ENCODE measurements around the gene CSRP1. TPM values are rescaled to one million over a fixed set of nuclear protein-coding genes. Genes with fewer than 3 reads are reported as not detected.
"Not testable (repeated sequence)": the region's sequence is repeated elsewhere in the genome, so short reads cannot be mapped to it uniquely, and the experiment has no call there.

The CSRP1 gene
- 100 to 1,000 TPM in 1 of 12 donors, 10 to 100 TPM in 10, not detected in 1; 32.3 to 119 (median 37.6) TPM for polyA plus RNA-seq (ENCODE audit: insufficient read length in 12 of 12)
- long read RNA-seq, donor 1, full-length matches to known transcripts, result 128 of 151 reads
- long read RNA-seq, donor 1, partial matches to known transcripts, result 23 of 151 reads
- long read RNA-seq, donor 1, other reads (novel, unspliced or antisense), result 0 of 151 reads
- long read RNA-seq, donor 2, transcript CSRP1-201 (6 exons, 1,952 nt), result major isoform, 11 of 12 reads
- long read RNA-seq, donor 2, partial matches to known transcripts, result 0 of 12 reads
- long read RNA-seq, donor 2, other reads (novel, unspliced or antisense), result 0 of 12 reads
- long read RNA-seq, donor 3, full-length matches to known transcripts, result 8 of 8 reads
- long read RNA-seq, donor 3, partial matches to known transcripts, result 0 of 8 reads
- long read RNA-seq, donor 3, other reads (novel, unspliced or antisense), result 0 of 8 reads
- long read RNA-seq, donor 4, transcript CSRP1-201 (6 exons, 1,952 nt), result major isoform, 5 of 5 reads
- long read RNA-seq, donor 4, partial matches to known transcripts, result 0 of 5 reads
- long read RNA-seq, donor 4, other reads (novel, unspliced or antisense), result 0 of 5 reads
- long read RNA-seq, donor 5, full-length matches to known transcripts, result 14 of 14 reads
- long read RNA-seq, donor 5, partial matches to known transcripts, result 0 of 14 reads
- long read RNA-seq, donor 5, other reads (novel, unspliced or antisense), result 0 of 14 reads
- long read RNA-seq, donor 6, full-length matches to known transcripts, result 8 of 8 reads
- long read RNA-seq, donor 6, partial matches to known transcripts, result 0 of 8 reads
- long read RNA-seq, donor 6, other reads (novel, unspliced or antisense), result 0 of 8 reads
- long read RNA-seq, donor 7, transcript CSRP1-201 (6 exons, 1,952 nt), result major isoform, 5 of 7 reads
- long read RNA-seq, donor 7, partial matches to known transcripts, result 0 of 7 reads
- long read RNA-seq, donor 7, other reads (novel, unspliced or antisense), result 0 of 7 reads
- long read RNA-seq, donor 8, full-length matches to known transcripts, result 6 of 6 reads
- long read RNA-seq, donor 8, partial matches to known transcripts, result 0 of 6 reads
- long read RNA-seq, donor 8, other reads (novel, unspliced or antisense), result 0 of 6 reads
- long read RNA-seq, donor 9, transcript CSRP1-201 (6 exons, 1,952 nt), result major isoform, 8 of 8 reads
- long read RNA-seq, donor 9, partial matches to known transcripts, result 0 of 8 reads
- long read RNA-seq, donor 9, other reads (novel, unspliced or antisense), result 0 of 8 reads
- long read RNA-seq, donor 10, full-length matches to known transcripts, result 16 of 16 reads
- long read RNA-seq, donor 10, partial matches to known transcripts, result 0 of 16 reads
- long read RNA-seq, donor 10, other reads (novel, unspliced or antisense), result 0 of 16 reads
- long read RNA-seq, donor 11, full-length matches to known transcripts, result 20 of 20 reads
- long read RNA-seq, donor 11, partial matches to known transcripts, result 0 of 20 reads
- long read RNA-seq, donor 11, other reads (novel, unspliced or antisense), result 0 of 20 reads

DNA sequence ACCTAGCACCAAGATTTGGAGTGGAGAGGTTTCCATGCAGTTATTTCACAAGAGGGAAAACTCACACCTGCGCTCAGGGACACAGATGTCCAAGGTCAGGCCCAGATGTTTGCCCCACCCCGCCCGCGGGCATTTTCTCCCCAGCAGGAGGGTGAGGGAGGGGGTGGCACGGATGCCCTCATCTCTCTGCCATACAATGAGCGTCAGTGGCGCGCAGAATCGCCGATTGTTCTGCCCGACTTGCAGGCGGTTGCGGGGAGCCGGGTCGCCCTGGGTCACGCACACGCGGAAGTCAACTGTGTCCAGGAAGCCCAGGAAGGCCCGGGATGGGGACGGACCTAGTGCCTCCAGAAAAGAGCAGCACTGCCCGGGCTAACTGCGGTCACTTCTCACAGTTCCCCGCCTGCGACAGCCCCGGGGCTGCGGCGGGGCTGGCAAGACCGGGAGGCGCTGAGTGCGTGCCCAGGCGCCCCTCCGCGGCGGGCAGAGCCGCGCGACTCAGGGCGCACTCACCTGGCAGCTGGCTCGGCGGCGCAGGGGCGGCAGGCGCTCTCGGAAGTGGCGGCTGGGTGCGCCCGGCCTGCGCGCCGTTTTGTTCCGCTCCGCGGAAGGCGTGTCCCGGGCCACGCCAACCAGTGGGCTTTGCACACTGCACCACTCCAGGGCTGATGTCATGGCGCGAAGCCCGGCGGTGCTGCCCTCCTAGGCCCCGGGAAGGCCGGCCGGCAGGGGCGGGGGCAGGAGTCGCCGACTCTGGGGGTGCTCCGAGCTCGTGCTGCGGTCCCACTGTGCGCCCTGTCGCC is at the start of gene CSRP1:
Gene CSRP1, minus strand, starts transcription at position 567 of the 803 bp plus-strand sequence. CDS start 10,820 bp downstream, outside the sequence.
- DNase-seq, result peak; percentile 78

DNA sequence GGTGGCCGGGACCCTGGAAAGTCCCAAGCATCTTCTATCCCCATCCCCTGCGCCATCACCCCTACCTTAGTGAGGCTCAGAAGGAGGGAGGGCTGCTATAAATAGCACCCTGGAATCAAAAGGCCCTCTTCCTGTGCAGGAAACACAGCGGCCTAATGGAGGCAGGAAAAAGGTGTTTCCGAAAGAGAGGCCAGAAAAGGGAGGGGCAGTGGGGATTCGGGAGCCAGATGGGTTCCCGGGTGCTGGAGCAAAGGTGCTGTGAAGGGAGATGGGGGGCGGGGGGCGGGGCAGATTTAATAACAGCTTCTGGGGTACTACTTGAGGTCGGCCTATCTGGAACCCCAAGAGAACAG is 48.6 kb upstream of the CSRP1 start:
- DNase-seq, result no peak

DNA sequence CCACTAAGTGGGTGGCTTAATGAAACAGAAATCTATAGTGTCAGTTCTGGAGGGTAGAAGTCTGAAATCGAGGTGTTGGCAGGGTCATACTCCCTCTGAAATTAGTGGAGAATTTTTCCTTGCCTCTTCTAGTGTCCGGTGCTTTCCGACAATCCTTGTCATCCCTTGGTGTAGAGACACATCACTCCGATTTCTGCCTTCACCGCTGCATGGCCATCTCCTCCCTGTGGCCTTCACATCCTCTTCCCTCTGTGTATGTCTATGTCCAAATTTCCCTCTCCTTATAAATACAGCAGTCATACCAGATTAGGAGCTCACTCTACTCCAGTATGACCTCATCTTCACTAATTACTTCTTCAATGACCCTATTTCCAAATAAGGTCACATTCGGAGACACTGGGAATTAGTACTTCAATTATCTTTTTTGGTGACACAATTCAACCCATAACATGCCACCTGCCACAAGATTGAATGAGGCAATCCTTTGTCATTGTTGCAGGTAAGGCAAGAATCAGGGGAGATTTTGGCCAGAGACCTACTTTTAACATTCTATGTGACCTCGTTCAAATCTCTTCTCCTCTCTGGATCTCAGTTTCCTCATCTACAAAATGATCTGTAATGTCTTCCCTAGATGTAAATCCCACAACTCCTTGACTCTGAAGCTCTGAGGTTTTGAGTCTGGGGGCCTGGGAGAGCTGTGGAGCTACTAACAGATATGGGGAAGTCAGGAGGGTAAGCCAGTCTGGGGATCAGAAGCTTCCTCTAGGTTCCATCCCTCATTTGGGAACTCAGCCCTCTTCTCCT is 48.1 kb upstream of the CSRP1 start:
- DNase-seq, result no peak

DNA sequence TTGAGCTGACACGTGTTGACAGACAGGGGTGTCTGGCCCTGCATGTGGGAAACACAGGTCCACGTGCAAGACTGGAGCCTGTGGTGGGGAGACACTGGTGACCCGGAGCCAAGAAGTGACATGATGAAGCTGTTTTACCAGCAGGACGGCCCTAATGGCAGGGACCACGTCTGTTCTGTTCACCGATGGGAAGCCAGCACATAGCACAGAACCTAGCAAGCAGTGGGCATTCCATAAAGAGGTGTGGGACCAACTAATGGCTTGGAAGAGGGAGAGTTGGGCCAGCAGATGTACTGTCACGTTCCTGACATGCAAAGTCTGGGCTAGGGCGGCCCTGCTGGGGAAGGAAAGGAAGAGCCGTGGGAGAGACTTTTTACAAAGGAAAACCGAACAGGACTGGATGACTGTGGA is 47.3 kb upstream of the CSRP1 start:
- DNase-seq, result no peak

DNA sequence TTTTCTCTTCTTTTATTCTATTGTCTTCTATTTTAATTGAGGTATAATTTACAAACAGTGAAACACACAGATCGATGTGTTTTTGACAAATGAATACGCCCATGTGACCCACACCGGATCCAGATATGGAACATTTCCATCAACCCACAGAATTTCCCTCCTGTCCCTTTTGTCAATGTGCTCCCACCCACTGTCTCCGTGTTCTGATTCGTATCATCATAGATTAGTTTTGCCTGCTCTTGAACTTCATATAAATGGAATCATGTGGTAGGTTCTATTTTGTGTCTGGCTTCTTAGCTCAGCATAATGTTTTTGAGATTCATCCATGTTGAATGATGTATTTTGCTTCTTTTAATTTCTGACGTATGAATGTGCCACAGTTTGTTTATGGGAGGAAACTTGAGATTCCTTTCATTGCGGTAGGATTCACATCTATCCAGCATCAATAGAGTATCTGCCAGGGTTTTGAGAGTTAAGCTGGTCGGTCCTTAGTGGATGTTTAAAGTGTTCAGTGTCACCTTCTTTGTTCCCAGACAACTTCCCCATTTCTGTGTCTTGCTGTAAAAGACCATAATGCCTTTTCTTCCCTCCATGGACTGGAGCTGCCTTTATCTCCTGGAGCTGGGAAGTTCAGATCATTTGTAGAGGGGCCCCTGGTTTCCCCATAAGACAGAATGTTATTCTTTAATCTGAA is 46.7 kb upstream of the CSRP1 start:
- no peak for DNase-seq

DNA sequence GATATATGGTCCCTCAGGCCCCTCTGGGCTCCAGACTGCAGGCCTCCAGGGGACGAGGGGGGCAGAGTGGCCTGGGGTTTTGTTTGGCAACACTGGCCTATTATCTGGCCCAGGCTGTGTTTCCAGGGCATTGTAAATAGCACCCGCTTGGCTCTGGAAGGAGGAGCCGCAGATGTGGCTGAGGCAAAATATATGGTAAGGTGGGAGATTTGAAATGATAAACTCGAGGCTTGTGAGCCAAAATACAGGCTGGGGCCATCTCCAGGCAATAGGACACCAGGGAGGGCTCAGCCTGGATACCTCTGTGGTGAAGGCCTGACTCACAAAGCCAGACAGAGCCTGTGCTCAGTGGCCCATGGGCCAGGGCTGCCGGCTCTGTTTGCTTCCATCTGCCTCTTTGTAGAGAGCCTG is 46.0 kb upstream of the CSRP1 start:
- DNase-seq, result no peak

DNA sequence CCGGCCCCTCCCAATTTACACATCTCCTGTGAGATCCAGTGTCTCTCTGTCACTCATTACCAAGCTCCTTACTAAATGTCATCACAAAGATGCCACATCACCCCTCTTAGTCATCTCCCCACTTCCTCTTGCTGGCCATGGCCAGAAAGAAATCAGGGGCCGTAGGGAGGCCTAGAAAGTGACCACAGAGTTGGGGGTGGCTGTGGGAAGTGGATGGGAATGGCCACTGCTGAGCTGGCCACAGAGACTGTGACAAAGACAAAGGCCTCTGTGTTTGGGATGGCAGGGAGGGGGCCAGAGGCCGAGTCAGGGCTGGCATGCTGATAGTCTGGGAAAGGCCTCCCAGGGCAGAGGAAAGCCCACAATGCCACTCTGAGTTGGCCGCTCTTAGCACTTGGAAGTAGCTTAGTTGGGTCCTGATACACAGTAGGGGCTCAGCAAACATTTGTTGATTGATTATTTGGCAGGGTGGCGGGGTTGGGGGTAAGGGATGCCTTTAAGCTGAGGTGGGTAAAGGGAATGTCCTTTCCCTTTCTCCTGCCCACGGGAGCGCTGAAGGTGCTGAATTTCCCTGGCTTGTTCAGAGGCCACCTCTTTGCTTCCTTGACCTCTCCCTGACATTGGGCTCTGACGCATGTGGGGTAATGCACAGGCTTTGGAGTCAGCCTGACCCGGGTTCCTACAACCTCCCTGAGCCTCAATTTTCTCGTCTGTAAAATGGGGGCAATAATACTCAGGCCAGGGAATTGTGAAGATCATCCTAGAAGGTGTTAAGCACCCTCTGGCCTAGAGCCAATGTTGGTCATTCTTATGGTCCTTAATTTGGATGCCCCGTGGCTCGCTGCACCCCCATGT is 45.2 kb upstream of the CSRP1 start:
- no peak for DNase-seq

DNA sequence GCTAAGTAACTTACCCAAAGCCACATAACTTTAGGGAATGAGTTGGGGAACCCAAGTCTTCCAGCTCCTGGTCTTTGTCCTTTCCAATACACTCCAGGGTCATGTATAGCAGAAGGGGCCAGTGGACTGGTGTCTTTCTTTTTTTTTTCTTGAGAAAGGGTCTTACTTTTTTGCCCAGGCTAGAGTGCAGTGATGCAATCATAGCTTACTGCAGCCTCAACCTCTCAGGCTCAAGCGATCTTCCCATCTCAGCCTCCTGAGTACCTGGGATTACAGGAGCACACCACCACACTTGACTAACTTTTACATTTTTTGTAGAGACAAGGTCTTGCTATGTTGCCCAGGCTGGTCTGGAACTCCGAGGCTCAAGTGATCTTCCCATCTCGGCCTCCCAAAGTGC is 44.2 kb upstream of the CSRP1 start:
- DNase-seq, result no peak

DNA sequence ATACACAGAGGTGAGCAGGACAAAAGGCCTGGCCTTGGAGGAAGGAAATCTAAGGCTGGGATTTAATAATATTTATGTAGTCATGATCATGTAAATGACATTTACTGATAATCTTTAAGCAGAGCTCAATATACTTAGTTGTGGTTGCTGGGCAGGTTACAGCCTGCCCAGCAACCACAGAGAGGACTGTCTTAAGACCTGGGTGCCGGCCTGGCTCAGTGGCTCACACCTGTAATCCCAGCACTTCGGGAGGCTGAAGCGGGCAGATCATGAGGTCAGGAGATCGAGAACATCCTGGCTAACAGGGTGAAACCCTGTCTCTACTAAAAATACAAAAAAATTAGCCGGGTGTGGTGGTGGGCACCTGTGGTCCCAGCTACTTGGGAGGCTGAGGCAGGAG is 42.6 kb upstream of the CSRP1 start:
- not testable (repeated sequence) for DNase-seq

DNA sequence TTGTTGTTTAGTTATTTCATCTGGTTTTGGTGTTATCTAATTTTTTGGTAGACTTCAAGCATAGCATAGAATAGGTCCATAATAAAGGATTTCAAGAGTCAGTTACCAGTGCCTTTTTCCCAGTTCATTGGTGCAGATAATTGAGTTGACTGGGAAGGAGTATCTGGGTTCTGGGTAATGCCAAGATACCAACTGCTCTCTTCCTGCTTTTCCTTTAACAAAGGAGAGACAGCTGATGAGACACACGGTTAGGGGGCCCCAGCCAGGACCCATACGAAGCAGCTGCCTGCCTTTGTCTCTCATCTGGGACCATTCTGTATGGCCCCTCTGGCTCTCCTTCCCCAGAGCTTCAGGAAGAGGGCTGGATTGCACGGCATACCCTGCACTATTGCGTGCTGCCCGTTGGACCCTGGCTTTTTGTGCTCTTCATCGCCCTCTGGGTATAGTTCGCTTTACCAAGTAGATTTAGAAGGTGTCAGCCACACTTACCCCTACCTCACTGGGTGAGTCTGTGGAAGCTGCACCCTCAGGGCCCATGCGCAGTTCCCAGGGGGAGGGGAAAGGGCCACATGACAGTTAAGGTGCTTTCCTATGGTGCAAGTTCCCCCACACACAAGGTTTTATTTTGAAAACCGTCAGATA is 39.0 kb upstream of the CSRP1 start:
- no peak for DNase-seq

DNA sequence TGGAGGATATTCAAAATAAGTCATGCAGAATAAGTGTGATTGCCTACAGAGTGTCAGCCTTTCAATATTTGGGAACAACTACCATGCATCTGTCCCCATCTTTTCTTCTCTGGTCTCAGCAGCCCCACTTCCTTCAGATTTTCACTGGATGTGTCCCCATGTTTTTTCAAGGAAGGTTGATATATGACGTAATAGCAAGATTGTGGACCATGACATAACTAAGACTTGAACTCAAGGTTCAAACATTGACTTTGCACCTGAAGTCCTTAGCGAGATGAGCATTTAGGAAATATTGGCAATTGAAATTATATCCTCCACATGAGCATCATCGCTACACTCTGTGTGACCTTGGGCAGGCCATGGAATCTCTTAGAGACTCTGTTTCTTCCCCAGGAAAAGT is 37.8 kb upstream of the CSRP1 start:
- DNase-seq, result no peak

DNA sequence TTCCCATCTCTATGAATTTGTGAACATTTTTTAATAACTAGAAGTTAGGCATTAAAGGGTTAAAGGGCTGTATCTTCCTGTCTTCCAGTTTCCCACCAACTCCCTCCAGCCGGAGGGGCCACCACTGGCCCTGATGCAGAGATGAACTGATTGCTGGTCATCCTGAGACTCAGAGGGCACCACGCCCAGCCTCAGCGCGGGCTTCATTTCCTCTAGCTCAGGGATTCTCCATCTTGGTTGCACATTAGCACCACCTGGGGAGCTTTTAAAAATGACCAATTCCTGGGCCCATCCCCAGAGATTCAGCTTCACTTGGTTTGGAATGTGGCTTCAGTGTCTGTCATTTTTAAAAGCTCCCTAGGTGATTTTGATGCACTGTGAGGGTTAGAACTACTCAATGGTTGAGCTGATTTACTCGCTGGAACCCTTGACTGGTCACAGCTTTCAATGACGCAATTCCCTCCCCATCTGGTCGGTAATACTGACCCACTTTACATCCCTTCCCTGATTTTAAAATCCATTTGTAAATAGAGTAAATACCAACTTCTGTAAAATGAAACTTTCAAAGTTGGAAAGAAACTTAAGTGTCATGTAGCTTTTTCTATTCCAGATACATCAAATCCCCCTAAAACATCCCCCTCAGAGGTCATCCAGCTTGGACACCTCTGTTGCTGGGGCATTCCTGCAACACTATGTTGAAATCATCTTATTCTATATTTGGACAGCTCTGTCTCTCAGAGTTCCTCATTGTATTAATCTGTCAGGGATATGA is 37.1 kb upstream of the CSRP1 start:
- DNase-seq, result no peak

DNA sequence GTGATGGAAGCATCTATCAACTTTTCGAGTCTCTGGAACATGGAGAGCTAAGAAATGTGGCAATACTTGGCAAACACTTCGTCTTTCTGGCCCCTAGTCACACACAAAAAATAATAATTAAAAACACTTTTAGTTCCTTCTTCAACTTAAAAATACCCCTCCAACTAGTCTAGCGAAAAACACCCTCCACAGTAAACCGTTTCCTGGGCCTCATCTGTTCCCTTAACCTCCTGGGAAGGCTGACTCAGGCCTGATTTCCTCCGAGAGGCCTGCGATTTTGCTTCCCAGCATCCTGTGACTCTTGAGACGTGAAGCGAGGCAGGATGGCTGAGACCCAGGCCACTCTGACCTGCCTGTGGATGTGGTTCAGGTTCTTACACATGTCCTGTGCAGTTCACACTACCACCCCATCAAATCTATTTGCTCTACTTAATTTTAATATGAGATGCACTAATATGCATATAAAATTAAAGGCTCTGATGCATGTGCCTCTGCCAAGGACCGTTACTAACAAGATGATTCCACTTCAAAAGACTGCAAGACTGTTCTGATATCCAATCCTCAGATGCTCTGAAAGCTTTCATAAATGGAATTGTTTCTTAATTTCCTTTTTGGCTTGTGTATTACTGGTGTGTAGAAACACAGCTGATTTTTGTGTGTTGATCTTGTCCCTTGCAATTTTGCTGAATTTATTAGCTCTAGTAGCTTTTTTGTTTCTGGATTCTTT is 35.5 kb upstream of the CSRP1 start:
- DNase-seq, result no peak

DNA sequence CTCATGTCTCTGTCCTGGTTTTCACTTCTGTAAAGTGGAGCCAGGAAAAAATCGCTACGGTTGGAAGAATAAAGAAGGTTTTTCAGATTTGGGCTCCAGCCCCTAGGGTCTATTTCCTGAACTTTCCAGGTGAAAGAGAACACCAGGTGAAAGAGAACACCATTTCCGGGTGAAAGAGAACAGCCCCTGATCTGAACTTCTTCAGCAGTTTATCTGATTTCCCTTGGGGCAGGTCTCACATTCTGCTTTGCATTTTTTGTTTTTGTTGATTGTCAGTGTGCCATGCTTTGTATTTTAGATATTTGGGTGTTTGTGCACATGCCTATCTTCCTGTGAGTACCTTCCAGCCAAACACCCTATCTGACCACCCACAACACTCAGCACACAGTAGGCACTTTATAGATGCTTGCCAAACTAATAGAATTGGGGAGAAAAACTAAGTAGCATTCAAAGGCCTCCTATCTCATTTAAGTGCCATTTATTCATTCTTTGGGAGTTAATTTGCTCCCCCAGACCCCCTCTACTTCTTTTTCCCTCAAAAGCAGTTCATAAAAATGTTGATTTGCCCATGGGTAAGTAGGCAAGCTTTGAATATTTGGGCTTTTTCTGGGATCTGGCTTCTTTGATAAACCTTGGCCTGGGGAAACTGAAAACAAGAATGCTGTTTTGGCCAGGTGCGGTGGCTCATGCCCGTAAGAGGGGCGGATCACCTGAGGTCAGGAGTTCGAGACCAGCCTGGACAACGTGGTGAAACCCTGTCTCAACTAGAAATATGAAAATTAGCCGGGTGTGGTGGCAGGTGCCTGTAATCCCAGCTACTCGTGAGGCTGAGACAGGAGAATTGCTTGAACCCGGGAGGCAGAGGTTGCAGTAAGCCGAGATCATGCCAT is 34.2 kb upstream of the CSRP1 start:
- no peak for DNase-seq
